OCI-M1 (cell line): ENCODE results near the gene TM7SF2.
A peak's percentile ranks its signal among the peaks of the same experiment; 100 is the strongest.

Experiments
- DNase-seq: peaks from one replicate; lab custom pipeline; 2025; lab: John Stamatoyannopoulos, UW

The TM7SF2 gene

GRCh38 chr11:65090628-65091027 lies 21.0 kb upstream of the TM7SF2 start:
- no peak for DNase-seq

DNA sequence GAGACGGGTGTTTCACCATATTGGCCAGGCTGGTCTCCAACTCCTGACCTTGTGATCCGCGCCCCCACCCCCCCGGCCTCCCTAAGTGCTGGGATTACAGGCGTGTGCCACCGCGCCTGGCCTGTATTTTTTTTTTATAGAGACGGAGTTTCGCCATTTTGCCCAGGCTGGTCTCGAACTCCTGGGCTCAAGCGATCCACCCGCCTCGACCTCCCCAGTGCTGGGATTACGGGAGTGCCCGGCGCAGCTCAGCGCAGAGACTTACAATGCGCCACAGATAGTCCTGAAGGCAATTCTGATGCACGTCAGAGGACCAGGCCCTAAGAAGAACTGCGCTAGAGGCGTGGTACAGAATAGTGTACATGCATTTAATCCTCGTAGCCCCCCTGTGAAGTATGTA lies 16.2 kb upstream of the TM7SF2 start:
- no peak for DNase-seq

GRCh38 chr11:65095974-65096806 lies 15.5 kb upstream of the TM7SF2 start, which contains the start of gene VPS51:
Gene VPS51 (plus strand): TSS chr11:65096214. CDS start chr11:65096251, 37 bp downstream.
- peak; percentile 89 for DNase-seq

GRCh38 chr11:65096926-65097325 lies 14.7 kb upstream of the TM7SF2 start:
- DNase-seq: no peak

GRCh38 chr11:65100674-65101350 lies 10.9 kb upstream of the TM7SF2 start:
- peak; percentile 5 for DNase-seq

DNA sequence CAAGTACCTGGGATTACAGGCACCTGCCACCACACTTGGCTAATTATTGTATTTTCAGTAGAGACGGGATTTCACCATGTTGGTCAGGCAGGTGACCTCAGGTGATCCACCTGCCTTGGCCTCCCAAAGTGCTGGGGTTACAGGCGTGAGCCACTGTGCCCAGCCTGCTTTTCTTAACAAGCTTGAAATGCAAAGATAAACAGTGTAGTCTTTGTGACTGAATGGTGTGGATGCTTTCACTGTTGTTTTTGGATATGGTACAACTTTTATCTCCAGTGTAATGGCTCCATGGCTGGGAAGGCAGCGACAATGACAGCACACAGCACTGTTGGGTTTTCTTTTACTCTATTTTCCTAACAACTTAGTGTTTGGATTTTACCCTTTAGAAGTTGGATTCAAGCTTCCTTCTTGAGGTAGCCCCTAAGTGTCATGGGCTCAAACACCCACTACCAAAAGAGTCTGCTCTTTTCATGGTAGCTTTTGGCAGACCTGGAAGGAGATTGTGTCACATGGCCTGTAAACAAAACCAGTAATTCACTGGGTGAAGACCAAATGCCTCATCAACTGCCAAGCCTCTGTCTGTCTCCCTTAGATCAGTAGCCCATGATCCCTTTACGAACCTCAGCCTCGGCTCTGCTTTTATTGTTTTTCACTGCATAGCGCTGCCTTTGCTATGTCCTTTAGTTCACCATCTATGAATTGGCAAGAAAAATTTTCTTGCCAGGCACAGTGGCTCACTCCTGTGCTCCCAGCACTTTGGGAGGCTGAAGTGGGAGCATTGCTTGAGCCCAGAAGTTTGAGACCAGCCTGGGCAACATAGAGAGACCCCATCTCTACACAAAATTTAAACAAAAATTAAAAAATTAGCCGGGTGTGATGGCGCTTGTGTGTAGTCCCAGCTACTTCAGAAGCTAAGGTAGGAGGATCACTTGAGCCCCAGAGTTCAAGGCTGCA lies 9.3 kb upstream of the TM7SF2 start:
- no peak for DNase-seq

- no peak for DNase-seq
Observed at GRCh38 chr11:65103476-65103875, 8.2 kb upstream of the TM7SF2 start.

GRCh38 chr11:65104628-65105027 lies 7.0 kb upstream of the TM7SF2 start:
- no peak for DNase-seq

- no peak for DNase-seq
Observed at GRCh38 chr11:65107078-65107477, 4.6 kb upstream of the TM7SF2 start.

- DNase-seq: no peak
Observed at GRCh38 chr11:65107751-65108468, 3.8 kb upstream of the TM7SF2 start.

DNA sequence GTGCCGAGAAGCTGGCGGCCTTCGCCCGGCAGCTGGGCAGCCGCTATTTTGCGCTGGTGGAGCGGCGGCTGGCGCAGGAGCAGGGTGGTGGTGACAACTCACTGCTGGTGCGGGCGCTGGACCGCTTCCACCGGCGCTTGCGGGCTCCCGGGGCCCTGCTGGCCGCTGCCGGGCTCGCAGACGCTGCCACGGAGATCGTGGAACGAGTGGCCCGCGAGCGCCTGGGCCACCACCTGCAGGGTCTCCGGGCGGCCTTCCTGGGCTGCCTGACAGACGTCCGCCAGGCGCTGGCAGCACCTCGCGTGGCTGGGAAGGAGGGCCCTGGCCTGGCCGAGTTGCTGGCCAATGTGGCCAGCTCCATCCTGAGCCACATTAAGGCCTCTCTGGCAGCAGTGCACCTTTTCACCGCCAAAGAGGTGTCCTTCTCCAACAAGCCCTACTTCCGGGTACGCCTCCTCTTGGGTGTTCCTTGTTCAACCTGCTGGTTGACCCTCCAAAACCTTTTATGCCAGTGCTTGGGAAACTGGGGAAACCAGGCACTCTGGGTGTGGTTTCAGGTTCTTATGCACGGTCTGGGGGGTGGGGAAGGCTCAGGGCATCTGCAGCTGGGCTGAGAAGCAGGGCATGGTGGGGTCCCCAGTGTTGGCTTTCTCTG lies 3.1 kb upstream of the TM7SF2 start:
- DNase-seq: no peak

DNA sequence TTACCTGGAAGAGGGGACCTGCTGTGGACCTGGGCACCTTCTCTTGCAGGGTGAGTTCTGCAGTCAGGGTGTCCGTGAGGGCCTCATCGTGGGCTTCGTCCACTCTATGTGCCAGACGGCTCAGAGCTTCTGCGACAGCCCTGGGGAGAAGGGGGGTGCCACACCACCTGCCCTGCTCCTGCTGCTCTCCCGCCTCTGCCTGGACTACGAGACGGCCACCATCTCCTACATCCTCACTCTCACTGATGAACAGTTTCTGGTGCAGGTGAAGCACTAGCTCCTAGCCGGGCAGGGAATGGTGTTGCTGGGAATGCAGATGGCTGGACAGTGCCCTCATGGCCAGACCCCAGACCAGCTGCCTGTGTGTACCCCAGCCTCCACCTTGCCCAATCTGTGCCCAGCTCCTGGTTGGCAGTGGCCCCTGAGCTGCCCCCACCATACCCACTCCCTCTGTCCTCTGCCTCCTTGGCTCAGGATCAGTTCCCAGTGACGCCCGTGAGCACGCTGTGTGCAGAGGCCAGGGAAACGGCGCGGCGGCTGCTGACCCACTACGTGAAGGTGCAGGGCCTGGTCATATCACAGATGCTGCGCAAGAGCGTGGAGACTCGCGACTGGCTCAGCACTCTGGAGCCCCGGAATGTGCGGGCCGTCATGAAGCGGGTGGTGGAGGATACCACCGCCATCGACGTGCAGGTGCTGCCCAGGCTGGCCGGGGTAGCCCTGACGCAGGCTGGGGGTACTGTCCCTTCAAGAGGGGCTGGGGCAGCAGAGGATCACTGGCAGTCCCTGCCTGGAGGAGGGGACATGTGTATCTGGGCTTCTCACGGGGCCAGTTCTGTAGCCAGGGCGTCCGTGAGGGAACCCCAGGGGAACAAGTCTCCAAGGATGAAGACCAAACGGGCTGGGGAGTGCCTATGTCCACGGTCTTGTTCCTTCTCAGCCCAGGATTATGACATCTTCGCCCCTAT lies 2.2 kb upstream of the TM7SF2 start:
- DNase-seq: no peak

DNA sequence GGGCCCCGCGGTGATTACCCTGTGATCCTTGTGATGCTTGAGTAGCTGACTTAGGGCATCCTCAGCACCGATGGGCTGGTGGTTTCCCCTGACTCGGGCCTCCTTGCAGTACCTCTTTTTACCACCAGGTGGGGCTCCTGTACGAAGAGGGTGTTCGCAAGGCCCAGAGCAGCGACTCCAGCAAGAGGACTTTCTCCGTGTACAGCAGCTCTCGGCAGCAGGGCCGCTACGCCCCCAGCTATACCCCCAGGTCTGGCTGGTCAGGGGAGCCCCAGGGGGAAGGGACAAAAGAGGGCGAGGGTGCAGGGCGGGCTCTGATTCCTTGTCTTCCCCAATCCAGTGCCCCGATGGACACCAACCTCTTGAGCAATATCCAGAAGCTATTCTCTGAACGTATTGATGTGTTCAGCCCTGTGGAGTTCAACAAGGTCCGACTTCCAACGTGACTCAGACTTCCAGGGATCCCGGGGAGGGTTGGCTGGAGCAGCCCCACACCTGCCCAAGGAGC lies 1.3 kb upstream of the TM7SF2 start:
- DNase-seq: peak; percentile 93

DNA sequence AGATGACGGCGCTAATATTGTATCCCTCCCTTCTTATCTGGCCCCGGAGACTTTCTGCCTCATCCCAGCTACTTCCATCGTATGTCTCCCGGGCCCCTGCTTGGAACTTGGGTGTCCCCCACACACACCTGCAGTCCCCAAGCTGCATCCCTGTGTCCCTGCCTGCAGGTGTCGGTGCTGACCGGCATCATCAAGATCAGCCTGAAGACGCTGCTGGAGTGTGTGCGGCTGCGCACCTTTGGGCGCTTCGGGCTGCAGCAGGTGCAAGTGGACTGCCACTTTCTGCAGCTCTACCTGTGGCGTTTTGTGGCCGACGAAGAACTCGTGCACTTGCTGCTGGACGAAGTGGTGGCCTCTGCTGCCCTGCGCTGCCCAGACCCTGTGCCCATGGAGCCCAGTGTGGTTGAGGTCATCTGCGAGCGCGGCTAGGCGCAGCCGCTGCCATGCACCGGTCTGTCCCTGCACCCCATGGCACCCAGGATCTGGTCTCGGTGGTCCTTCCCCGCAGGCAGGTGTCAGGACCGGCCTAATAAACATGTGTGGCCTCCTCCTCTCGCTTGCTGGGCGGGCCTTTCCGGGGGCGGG lies 421 bp upstream of the TM7SF2 start:
- DNase-seq: no peak

- DNase-seq: peak; percentile 84
Observed at GRCh38 chr11:65112546-65113360, 1.1 kb downstream of the TM7SF2 start.

DNA sequence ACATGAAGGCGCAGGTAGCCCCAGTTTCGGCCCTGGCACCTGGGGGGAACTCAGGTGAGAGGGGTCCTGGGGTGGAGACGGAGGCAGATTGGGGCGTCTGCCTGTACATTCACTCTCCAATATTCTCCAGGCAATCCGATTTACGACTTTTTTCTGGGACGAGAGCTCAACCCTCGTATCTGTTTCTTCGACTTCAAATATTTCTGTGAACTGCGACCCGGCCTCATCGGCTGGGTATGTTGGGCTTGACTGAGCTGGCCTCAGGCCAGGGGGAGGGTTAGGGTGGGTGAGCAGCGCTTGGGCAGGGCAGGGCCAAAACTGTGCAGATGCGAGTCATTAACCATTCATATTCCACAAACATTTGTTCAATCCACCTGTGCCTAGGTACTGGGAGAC lies 1.7 kb downstream of the TM7SF2 start:
- no peak for DNase-seq

DNA sequence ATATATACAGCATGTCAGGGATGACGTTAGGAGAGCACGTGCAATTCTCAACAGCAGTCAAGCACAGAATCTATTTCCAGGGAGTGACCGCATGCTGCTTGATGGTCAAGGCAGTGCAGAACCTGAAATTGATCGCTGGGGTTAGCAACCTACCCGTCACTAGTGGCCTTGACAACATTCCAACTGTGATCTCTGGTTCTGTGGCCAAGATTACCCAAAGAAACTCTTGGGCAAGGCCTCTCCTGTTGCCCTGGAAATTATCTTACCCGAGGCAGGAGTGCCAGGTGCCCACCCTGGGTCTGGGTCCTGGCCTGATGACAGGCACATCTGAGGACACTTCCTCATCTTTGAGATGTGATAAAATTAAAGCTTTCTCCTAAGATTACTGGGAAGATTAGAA lies 2.2 kb downstream of the TM7SF2 start:
- DNase-seq: no peak

DNA sequence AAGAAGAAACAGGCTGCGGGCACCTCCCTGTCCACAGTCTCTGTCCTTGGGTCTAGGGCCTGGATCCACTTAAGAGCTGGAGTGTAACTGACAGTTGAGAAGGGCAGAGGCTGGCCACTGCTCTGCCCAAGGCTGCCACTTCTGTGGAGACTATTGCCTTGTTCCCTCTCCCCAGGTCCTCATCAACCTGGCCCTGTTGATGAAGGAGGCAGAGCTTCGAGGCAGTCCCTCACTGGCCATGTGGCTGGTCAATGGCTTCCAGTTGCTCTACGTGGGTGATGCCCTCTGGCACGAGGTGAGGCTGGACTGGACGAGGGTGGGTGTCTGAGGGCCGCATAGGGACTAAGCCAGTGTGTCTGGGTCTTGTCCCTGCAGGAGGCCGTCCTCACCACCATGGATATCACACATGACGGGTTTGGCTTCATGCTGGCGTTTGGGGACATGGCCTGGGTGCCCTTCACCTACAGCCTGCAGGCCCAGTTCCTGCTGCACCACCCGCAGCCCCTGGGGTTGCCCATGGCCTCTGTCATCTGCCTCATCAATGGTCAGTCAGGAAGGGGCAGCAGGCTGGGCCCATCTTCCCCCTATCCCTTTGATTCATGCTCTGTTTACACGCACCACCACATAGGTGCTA lies 3.0 kb downstream of the TM7SF2 start:
- DNase-seq: no peak
